Measurements from ENCODE around the gene PKP1.

The PKP1 gene

GRCh38 chr1:201335174-201335870 is 52.0 kb downstream of the PKP1 start:
- no peak overlapping the region for H3K4me2 ChIP-seq (ENCODE audit: insufficient read depth, low read length, poor library complexity, severe bottlenecking)
- no peak overlapping the region for H2BK12ac ChIP-seq (ENCODE audit: low read length)
- no peaks in the 10 kb centered on the region for H3K79me1 ChIP-seq (ENCODE audit: low read depth, low read length)
- H2AK5ac ChIP-seq (ENCODE audit: low read depth, low read length): no peak overlapping the region
- H2BK120ac ChIP-seq (ENCODE audit: low read depth, low read length): no peak overlapping the region
- H3K36me3 ChIP-seq (replicated peaks in 1 of 2; ENCODE audit: control insufficient read depth in 2 of 2, insufficient read depth in 2 of 2, low read length in 2 of 2): no peaks in the 10 kb centered on the region
- H3K4me1 ChIP-seq (ENCODE audit: control insufficient read depth in 2 of 2, insufficient read depth in 1 of 2, low read depth in 1 of 2, low read length in 2 of 2): peaks cover 0 to 6% of the 10 kb centered on the region in 2 donors
- no peaks in the 10 kb centered on the region for H3K9me3 ChIP-seq (replicated peaks in 1 of 2; ENCODE audit: control insufficient read depth in 2 of 2, insufficient read depth in 1 of 2, low read depth in 1 of 2, low read length in 2 of 2)
- H2BK5ac ChIP-seq (ENCODE audit: low read length): no peak overlapping the region
- no peak overlapping the region for H3K4me3 ChIP-seq (ENCODE audit: low read length in 2 of 2)
- H3K23ac ChIP-seq (ENCODE audit: low read depth, low read length, poor library complexity): no peak overlapping the region
- H2BK15ac ChIP-seq (ENCODE audit: low read length): no peak overlapping the region
- no peak overlapping the region for H3K4ac ChIP-seq (ENCODE audit: low read length)
- no peak overlapping the region for H3K27ac ChIP-seq (replicated peaks; ENCODE audit: low read length)
- H2AFZ ChIP-seq (ENCODE audit: low read length): no peak overlapping the region
- no peak overlapping the region for H3K14ac ChIP-seq (ENCODE audit: low read length)
- WGBS, 2 donors (ENCODE audit: extremely low coverage in 2 of 2, insufficient read length in 2 of 2, insufficient replicate concordance in 1 of 2): no CpG with 5 or more reads among the region's 10 CpGs
- no peak overlapping the region for H4K8ac ChIP-seq (ENCODE audit: low read depth, low read length)
- no peak overlapping the region for H3K9ac ChIP-seq (ENCODE audit: low read depth, low read length, poor library complexity)
- H3K18ac ChIP-seq (ENCODE audit: low read length): no peak overlapping the region
- peaks cover 0 to 9% (median 0%) of the 10 kb centered on the region in 3 experiments for H3K27me3 ChIP-seq (ENCODE audit: control insufficient read depth in 3 of 3, insufficient read depth in 3 of 3, low read depth in 1 of 3, low read length in 3 of 3)
- no peak overlapping the region for H4K91ac ChIP-seq (ENCODE audit: low read depth, low read length, poor library complexity)
- no peak for DNase-seq (ENCODE audit: low spot score)

GRCh38 chr1:201335901-201336300 is 52.6 kb downstream of the PKP1 start:
- peaks cover 0 to 6% of the 10 kb centered on the region in 2 donors for H3K4me1 ChIP-seq (ENCODE audit: control insufficient read depth in 2 of 2, insufficient read depth in 1 of 2, low read depth in 1 of 2, low read length in 2 of 2)
- H2BK15ac ChIP-seq (ENCODE audit: low read length): no peak overlapping the region
- no peak overlapping the region for H3K14ac ChIP-seq (ENCODE audit: low read length)
- no peak overlapping the region for H3K23ac ChIP-seq (ENCODE audit: low read depth, low read length, poor library complexity)
- H3K9me3 ChIP-seq (replicated peaks in 1 of 2; ENCODE audit: control insufficient read depth in 2 of 2, insufficient read depth in 1 of 2, low read depth in 1 of 2, low read length in 2 of 2): no peaks in the 10 kb centered on the region
- no peak overlapping the region for H2AK5ac ChIP-seq (ENCODE audit: low read depth, low read length)
- H3K27ac ChIP-seq (replicated peaks; ENCODE audit: low read length): no peak overlapping the region
- H2BK12ac ChIP-seq (ENCODE audit: low read length): no peak overlapping the region
- no peaks in the 10 kb centered on the region for H3K36me3 ChIP-seq (replicated peaks in 1 of 2; ENCODE audit: control insufficient read depth in 2 of 2, insufficient read depth in 2 of 2, low read length in 2 of 2)
- DNase-seq (ENCODE audit: low spot score): no peak
- H3K79me1 ChIP-seq (ENCODE audit: low read depth, low read length): no peaks in the 10 kb centered on the region
- peaks cover 0 to 7% (median 0%) of the 10 kb centered on the region in 3 experiments for H3K27me3 ChIP-seq (ENCODE audit: control insufficient read depth in 3 of 3, insufficient read depth in 3 of 3, low read depth in 1 of 3, low read length in 3 of 3)
- no peak overlapping the region for H2BK120ac ChIP-seq (ENCODE audit: low read depth, low read length)
- WGBS, 2 donors (ENCODE audit: extremely low coverage in 2 of 2, insufficient read length in 2 of 2, insufficient replicate concordance in 1 of 2): no CpG with 5 or more reads among the region's 3 CpGs
- no peak overlapping the region for H3K4ac ChIP-seq (ENCODE audit: low read length)
- no peak overlapping the region for H4K91ac ChIP-seq (ENCODE audit: low read depth, low read length, poor library complexity)
- no peak overlapping the region for H4K8ac ChIP-seq (ENCODE audit: low read depth, low read length)
- no peak overlapping the region for H3K18ac ChIP-seq (ENCODE audit: low read length)
- H3K4me3 ChIP-seq (ENCODE audit: low read length in 2 of 2): no peak overlapping the region
- H2AFZ ChIP-seq (ENCODE audit: low read length): no peak overlapping the region
- no peak overlapping the region for H3K4me2 ChIP-seq (ENCODE audit: insufficient read depth, low read length, poor library complexity, severe bottlenecking)
- no peak overlapping the region for H2BK5ac ChIP-seq (ENCODE audit: low read length)
- H3K9ac ChIP-seq (ENCODE audit: low read depth, low read length, poor library complexity): no peak overlapping the region

GRCh38 chr1:201336711-201337450 is 53.6 kb downstream of the PKP1 start:
- H4K91ac ChIP-seq (ENCODE audit: low read depth, low read length, poor library complexity): no peak overlapping the region
- no CpG with 5 or more reads among the region's 9 CpGs for WGBS, 2 donors (ENCODE audit: extremely low coverage in 2 of 2, insufficient read length in 2 of 2, insufficient replicate concordance in 1 of 2)
- DNase-seq (ENCODE audit: low spot score): no peak

GRCh38 chr1:201341377-201341776 is 58.1 kb downstream of the PKP1 start:
- Histone ChIP-seq H3K4me2 (ENCODE audit: insufficient read depth, low read length, poor library complexity, severe bottlenecking) (no peak overlapping the region), H4K8ac (ENCODE audit: low read depth, low read length) (no peak overlapping the region), H3K9ac (ENCODE audit: low read depth, low read length, poor library complexity) (no peak overlapping the region), H3K23ac (ENCODE audit: low read depth, low read length, poor library complexity) (no peak overlapping the region), H3K79me1 (ENCODE audit: low read depth, low read length) (no peaks in the 10 kb centered on the region), H2AK5ac (ENCODE audit: low read depth, low read length) (no peak overlapping the region), H3K27me3 (ENCODE audit: control insufficient read depth in 3 of 3, insufficient read depth in 3 of 3, low read depth in 1 of 3, low read length in 3 of 3) (peaks cover 0 to 9% (median 0%) of the 10 kb centered on the region in 3 experiments), H2BK12ac (ENCODE audit: low read length) (no peak overlapping the region), H3K4me1 (ENCODE audit: control insufficient read depth in 2 of 2, insufficient read depth in 1 of 2, low read depth in 1 of 2, low read length in 2 of 2) (peaks cover 0 to 3% of the 10 kb centered on the region in 2 donors), H2BK15ac (ENCODE audit: low read length) (no peak overlapping the region), H2BK120ac (ENCODE audit: low read depth, low read length) (no peak overlapping the region), H2BK5ac (ENCODE audit: low read length) (no peak overlapping the region), H3K36me3 (replicated peaks in 1 of 2; ENCODE audit: control insufficient read depth in 2 of 2, insufficient read depth in 2 of 2, low read length in 2 of 2) (no peaks in the 10 kb centered on the region), H3K9me3 (replicated peaks in 1 of 2; ENCODE audit: control insufficient read depth in 2 of 2, insufficient read depth in 1 of 2, low read depth in 1 of 2, low read length in 2 of 2) (no peaks in the 10 kb centered on the region), H3K27ac (replicated peaks; ENCODE audit: low read length) (no peak overlapping the region), H3K4me3 (ENCODE audit: low read length in 2 of 2) (no peak overlapping the region), H3K4ac (ENCODE audit: low read length) (no peak overlapping the region), H4K91ac (ENCODE audit: low read depth, low read length, poor library complexity) (no peak overlapping the region), H2AFZ (ENCODE audit: low read length) (no peak overlapping the region), H3K14ac (ENCODE audit: low read length) (no peak overlapping the region), H3K18ac (ENCODE audit: low read length) (no peak overlapping the region)
- DNase-seq (ENCODE audit: low spot score): no peak
- no CpG with 5 or more reads among the region's 1 CpG for WGBS, 2 donors (ENCODE audit: extremely low coverage in 2 of 2, insufficient read length in 2 of 2, insufficient replicate concordance in 1 of 2)

More at GRCh38 chr1:201336711-201337450, 53.6 kb downstream of the PKP1 start:
- Histone ChIP-seq H3K23ac (ENCODE audit: low read depth, low read length, poor library complexity) (peak overlapping the region; percentile 74), H3K14ac (ENCODE audit: low read length) (peak overlapping the region; percentile 74), H3K4me1 (ENCODE audit: control insufficient read depth in 2 of 2, insufficient read depth in 1 of 2, low read depth in 1 of 2, low read length in 2 of 2) (peaks cover 0 to 6% of the 10 kb centered on the region in 2 donors), H2BK120ac (ENCODE audit: low read depth, low read length) (no peak overlapping the region), H3K27me3 (ENCODE audit: control insufficient read depth in 3 of 3, insufficient read depth in 3 of 3, low read depth in 1 of 3, low read length in 3 of 3) (peaks cover 0 to 2% (median 0%) of the 10 kb centered on the region in 3 experiments), H2BK15ac (ENCODE audit: low read length) (peak overlapping the region; percentile 18), H3K4me2 (ENCODE audit: insufficient read depth, low read length, poor library complexity, severe bottlenecking) (no peak overlapping the region), H3K79me1 (ENCODE audit: low read depth, low read length) (no peaks in the 10 kb centered on the region), H3K4me3 (ENCODE audit: low read length in 2 of 2) (no peak overlapping the region), H2BK5ac (ENCODE audit: low read length) (no peak overlapping the region), H2AFZ (ENCODE audit: low read length) (no peak overlapping the region), H3K9ac (ENCODE audit: low read depth, low read length, poor library complexity) (no peak overlapping the region), H3K9me3 (replicated peaks in 1 of 2; ENCODE audit: control insufficient read depth in 2 of 2, insufficient read depth in 1 of 2, low read depth in 1 of 2, low read length in 2 of 2) (no peaks in the 10 kb centered on the region), H3K4ac (ENCODE audit: low read length) (no peak overlapping the region), H2BK12ac (ENCODE audit: low read length) (peak overlapping the region; percentile 16), H2AK5ac (ENCODE audit: low read depth, low read length) (peak overlapping the region; percentile 26), H3K36me3 (replicated peaks in 1 of 2; ENCODE audit: control insufficient read depth in 2 of 2, insufficient read depth in 2 of 2, low read length in 2 of 2) (no peaks in the 10 kb centered on the region), H4K8ac (ENCODE audit: low read depth, low read length) (no peak overlapping the region), H3K18ac (ENCODE audit: low read length) (peak overlapping the region; percentile 52), H3K27ac (replicated peaks; ENCODE audit: low read length) (no peak overlapping the region)
